Activated CD4-positive, alpha-beta T cell treated with anti-CD3 and anti-CD28 coated beads, Interleukin-2, amount 10 ng/mL, durations not matched to agents 24 days and 14 days (primary cell): ENCODE measurements around the gene SNRPA1. TPM values are rescaled to one million over a fixed set of nuclear protein-coding genes. Genes with fewer than 3 reads are reported as not detected.
A peak's percentile ranks its signal among the peaks of the same experiment; 100 is the strongest.
"Not testable (repeated sequence)": the region's sequence is repeated elsewhere in the genome, so short reads cannot be mapped to it uniquely, and the experiment has no call there.

Source experiments
- DNase-seq: peaks from one replicate; pipeline ENCODE4 v3.0.0; 2022
- H3K27ac Mint-ChIP-seq: one replicate; pipeline ENCODE4 v1.8.0; 2022; ENCODE audit warnings: mild to moderate bottlenecking, mixed read lengths
- H3K27me3 Mint-ChIP-seq: one replicate; pipeline ENCODE4 v1.8.0; 2022; ENCODE audit warnings: mixed read lengths
- H3K36me3 Mint-ChIP-seq: one replicate; pipeline ENCODE4 v1.8.0; 2022; ENCODE audit warnings: low read depth, mild to moderate bottlenecking, mixed read lengths
- H3K4me1 Mint-ChIP-seq: one replicate; pipeline ENCODE4 v1.8.0; 2021; ENCODE audit warnings: mixed read lengths
- H3K4me3 Mint-ChIP-seq: one replicate; pipeline ENCODE4 v1.8.0; 2022; ENCODE audit warnings: mild to moderate bottlenecking, moderate library complexity, mixed read lengths
- H3K9me3 Mint-ChIP-seq: one replicate; pipeline ENCODE4 v1.8.0; 2021; ENCODE audit warnings: mixed read lengths
- intact Hi-C: fragments of 100-400 bp; cut with micrococcal nuclease; formaldehyde crosslinking; loops from one replicate; pipeline ENCODE4 v1.15.1; 2023
- total RNA-seq: library from RNA; stranded (reverse); gene quantifications from 2 replicates; pipeline ENCODE4 v1.2.3, GENCODE V29; 2022

SNRPA1 gene
- total RNA-seq = 195 and 210 TPM in 2 replicates

DNA sequence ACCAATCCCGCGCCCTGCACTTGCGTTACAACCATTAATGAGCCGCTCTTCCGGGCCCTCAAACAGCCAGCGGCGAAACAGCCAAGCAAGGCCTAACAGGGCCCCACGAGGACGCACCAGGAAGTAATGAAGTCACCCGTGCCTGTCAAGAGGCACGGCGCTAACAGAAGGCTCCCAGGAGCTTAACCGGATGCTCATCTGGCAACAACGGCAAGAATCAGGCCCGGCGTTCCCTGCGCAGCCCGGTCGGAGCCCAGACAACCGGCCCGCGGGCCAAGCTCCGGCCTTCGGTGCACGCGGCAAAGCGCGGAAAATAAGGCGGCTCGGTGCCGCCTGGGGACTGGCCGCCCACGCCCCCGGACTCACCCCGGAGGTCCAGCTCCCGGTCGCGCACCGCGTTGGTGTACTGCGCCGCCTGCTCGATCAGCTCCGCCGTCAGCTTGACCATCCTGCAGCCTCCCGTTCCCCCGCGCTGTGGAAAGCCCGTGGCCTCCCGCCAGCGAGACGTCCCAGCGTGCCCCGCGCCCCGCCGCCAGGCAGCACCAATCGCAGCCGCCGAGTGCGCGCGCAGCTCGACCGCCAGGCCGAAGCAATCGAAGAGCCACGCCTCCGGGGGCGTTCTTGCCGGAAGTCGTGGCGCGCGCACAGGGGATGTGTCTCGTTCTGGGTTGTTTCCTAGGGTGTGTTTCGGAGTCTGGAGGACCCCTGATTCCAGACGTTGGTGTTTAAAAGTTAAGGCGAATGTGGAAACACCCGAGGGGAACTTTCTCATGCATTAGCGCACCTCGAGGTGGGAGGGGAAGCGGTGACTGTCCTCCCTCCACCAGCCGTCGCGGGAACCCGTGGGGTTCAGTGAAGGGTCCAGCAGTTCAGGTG lies at the start of gene SNRPA1:
TSS of gene SNRPA1 (minus strand) at position 518 of the 876 bp plus-strand sequence. CDS start at position 448, 70 bp downstream.
- peaks cover 38% of the 10 kb centered on the region for H3K4me1 Mint-ChIP-seq
- intact Hi-C loops = loop anchor here (1.0 to 5.0 kb wide), 6 partner anchors 18 to 693 kb away; partner anchors contain the start of genes ASB7, LINS1, SELENOS and TARS3
- H3K36me3 Mint-ChIP-seq = peaks cover 35% of the 10 kb centered on the region
- no peaks in the 10 kb centered on the region for H3K9me3 Mint-ChIP-seq
- peak; percentile 99 for DNase-seq
- peak within 1 kb of the TSS; percentile 90 for H3K4me3 Mint-ChIP-seq
- H3K27ac Mint-ChIP-seq = peak within 1 kb of the TSS; percentile 96
- no peaks in the 10 kb centered on the region for H3K27me3 Mint-ChIP-seq

DNA sequence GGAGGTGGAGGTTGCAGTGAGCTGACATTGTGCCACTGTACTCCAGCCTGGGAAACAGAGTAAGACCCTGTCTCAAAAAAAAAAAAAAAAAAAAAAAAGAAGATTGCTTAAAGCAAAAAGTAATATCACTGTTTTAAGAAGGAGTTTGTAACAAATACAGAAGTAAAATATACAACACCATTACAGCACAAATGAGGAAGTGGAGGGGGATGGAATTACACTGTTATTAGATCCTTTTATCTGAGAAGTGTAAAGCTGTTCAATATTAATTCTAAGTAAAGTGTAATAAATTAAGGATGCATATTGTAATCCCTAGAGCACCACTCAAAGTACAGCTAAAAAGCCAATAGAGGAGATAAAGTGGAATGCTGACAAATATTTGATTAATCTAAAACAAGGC lies 47.0 kb upstream of the SNRPA1 start:
- Mint-ChIP-seq H3K9me3 (no peaks in the 10 kb centered on the region), H3K4me3 (no peak overlapping the region), H3K27ac (no peak overlapping the region), H3K36me3 (no peaks in the 10 kb centered on the region), H3K27me3 (peaks cover 38% of the 10 kb centered on the region), H3K4me1 (no peaks in the 10 kb centered on the region)
- no peak for DNase-seq
- intact Hi-C loops = no loop called here

DNA sequence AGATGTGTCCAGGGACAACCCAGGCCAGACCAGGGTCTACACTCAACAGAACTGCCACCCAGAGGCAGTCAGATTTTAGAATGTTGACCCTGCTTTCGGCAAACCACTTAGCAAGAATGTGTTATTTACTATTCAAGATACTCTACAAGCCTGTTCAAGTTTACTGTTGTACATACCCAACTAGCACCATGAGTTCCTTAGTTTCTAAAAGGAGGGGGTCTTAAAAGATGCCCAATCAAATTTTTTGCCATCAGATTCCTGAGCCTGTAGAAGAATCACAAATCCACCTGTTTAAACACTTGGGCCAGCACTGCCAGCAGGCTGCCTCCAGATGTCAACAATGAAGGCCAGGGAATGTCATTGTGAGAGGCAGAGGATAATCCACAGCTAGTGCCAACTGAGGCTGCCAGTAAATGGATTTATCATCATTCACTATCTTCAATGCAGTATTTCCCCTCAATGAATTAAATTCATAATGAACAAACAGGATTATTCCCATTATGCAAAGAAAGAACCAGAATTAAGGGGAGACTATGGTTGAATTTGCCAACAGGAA lies 43.5 kb upstream of the SNRPA1 start:
- no peak for DNase-seq
- Mint-ChIP-seq H3K4me3 (no peak overlapping the region), H3K27me3 (peaks cover 21% of the 10 kb centered on the region), H3K9me3 (peaks cover 7% of the 10 kb centered on the region), H3K36me3 (peaks cover 6% of the 10 kb centered on the region), H3K27ac (no peak overlapping the region), H3K4me1 (peaks cover 7% of the 10 kb centered on the region)
- intact Hi-C loops = no loop called here

DNA sequence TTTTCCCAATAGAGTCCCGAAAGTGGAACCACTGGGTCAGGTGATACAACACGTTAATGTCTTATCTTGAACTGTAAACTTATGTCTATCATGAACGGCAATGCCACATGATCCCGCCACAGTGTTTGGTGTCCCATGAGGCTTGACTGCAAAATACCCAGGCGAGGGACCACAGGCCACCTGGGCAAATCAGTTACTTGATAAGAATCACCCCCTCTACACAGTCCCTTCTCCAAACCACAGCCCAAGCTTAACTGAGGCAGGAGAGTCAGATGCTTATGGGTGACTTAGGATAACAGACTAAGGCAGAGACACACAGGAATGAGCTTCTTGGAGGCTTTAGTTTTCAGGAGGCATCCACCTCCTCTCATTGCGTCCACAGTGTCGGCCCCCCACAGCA lies 42.9 kb upstream of the SNRPA1 start:
- Mint-ChIP-seq H3K27ac (no peak overlapping the region), H3K27me3 (peaks cover 19% of the 10 kb centered on the region), H3K4me1 (peaks cover 9% of the 10 kb centered on the region), H3K9me3 (peaks cover 7% of the 10 kb centered on the region), H3K4me3 (no peak overlapping the region), H3K36me3 (peaks cover 6% of the 10 kb centered on the region)
- no peak for DNase-seq
- intact Hi-C loops = no loop called here

DNA sequence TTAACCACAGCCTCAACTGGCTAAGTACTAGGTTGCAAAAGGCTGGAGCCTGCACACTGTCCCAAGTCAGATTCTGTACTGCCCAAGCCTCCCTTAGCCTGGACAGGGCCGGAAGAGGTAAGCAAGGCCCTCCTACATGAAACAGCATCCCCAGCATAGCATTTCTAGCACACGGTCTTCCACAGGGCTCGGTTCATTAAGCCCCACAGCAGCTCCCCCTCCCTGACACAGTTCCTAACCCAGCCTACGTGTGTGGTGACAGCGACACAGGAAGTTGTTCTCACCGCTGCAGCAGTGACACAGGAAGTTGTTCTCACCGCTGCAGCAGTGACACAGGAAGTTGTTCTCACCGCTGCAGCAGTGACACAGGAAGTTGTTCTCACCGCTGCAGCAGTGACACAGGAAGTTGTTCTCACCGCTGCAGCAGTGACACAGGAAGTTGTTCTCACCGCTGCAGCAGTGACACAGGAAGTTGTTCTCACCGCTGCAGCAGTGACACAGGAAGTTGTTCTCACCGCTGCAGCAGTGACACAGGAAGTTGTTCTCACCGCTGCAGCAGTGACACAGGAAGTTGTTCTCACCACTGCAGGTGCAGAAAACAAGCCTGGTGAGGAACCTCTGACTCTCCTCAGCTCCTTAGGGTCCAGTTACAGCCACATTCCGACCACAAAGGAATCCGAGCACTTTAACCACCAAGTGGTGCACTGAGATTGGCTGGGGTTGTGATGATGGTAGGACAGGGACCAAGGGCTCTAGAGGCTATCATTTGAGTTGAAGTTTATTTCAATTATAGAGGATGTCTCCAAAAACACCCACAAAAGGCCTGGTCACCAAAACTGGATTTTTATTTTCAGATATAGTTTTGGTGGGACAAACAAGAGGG lies 39.1 kb upstream of the SNRPA1 start:
- peak overlapping the region; percentile 71 for H3K4me3 Mint-ChIP-seq
- not testable (repeated sequence) for H3K4me1 Mint-ChIP-seq, H3K27me3 Mint-ChIP-seq, H3K36me3 Mint-ChIP-seq
- H3K27ac Mint-ChIP-seq = peak overlapping the region; percentile 95
- H3K9me3 Mint-ChIP-seq = peaks cover 12% of the 10 kb centered on the region
- intact Hi-C loops = loop anchor here (2.0 kb wide), 1 partner anchor 39 kb away; the partner anchor contains the start of gene SNRPA1
- peak; percentile 82 for DNase-seq

DNA sequence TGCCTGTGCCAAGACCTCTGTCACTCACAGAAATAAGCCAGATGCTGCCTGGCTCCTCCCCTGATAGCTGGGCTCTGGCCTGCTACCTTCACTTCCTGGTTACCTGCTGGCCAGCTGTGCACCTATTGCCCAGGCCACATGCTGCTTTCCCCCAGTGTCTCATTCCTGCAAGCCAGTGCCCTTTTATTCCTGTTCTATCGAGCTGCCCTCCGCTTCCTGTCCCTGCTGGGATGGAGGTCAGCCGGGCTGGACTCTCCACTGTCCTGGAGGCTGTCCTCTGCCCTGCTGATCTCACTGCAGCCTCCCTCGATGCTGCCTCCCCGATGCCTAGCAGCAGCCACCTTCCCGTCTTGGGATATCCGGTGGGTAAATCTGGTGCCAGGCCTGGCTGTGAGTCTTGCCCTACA lies 37.0 kb upstream of the SNRPA1 start:
- intact Hi-C loops = no loop called here
- peaks cover 9% of the 10 kb centered on the region for H3K4me1 Mint-ChIP-seq

DNA sequence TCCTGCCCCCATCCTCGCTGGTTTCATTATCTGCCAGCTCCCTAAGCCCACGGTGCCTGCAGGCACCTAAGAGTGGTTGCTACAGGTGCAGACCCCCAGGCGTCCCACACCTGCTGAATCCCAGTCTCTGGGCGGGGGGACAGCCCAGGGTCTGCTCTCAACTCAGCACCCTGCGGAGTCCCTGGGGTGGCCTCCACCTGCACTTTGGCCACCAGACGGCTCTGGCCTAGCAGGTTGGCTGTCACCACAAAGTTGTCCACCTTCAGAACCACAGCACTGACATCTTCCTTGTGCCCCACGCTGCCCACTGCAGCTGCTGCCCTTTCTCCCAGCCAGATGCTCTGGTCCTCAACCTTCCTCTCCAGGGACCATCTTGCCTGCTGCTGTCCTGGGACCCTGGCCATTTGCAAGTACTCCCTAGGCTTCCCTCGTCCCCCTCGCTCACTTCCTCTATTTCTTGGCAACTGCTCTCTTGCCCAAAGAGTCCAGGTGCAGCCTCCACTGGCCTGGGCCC lies 34.9 kb upstream of the SNRPA1 start:
- DNase-seq = no peak
- Mint-ChIP-seq H3K27ac (no peak overlapping the region), H3K36me3 (peaks cover 4% of the 10 kb centered on the region), H3K4me3 (no peak overlapping the region), H3K27me3 (peaks cover 4% of the 10 kb centered on the region), H3K4me1 (peaks cover 6% of the 10 kb centered on the region), H3K9me3 (peaks cover 5% of the 10 kb centered on the region)
- intact Hi-C loops = no loop called here

More for the DNA sequence above, 37.0 kb upstream of the SNRPA1 start:
- Mint-ChIP-seq H3K36me3 (peaks cover 6% of the 10 kb centered on the region), H3K27me3 (peaks cover 4% of the 10 kb centered on the region), H3K4me3 (no peak overlapping the region), H3K9me3 (peaks cover 12% of the 10 kb centered on the region), H3K27ac (no peak overlapping the region)
- no peak for DNase-seq

DNA sequence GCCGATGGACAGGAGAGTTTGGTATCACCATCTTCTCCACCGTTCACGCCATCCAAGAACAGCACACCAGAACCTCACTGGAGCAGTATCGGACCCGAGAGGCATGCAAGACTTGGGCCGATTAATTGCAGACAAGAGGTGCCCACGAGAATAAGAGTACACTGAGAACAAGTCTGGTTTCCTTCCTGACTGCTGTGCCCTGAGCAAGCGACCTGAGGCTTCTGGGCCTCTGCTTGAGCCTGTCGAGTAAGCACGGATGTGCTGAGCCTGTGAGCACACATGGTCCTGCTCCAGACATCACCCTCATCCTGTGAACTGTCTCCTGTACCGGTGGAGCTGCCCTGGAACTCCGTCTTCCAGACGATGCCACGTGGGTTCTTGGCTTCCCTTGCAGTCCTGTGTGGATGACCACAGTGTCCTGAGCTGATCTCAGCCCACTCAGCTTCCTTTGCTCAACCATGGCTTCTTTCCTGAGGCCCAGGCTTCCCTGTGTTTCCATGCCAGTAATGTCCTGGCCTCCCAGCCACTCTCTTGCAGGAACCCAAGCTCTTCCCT lies 34.3 kb upstream of the SNRPA1 start:
- peaks cover 1% of the 10 kb centered on the region for H3K36me3 Mint-ChIP-seq
- intact Hi-C loops = no loop called here
- H3K9me3 Mint-ChIP-seq = peaks cover 5% of the 10 kb centered on the region
- no peak overlapping the region for H3K4me3 Mint-ChIP-seq
- no peak overlapping the region for H3K27ac Mint-ChIP-seq
- no peak for DNase-seq
- H3K4me1 Mint-ChIP-seq = peaks cover 3% of the 10 kb centered on the region
- H3K27me3 Mint-ChIP-seq = peaks cover 4% of the 10 kb centered on the region

DNA sequence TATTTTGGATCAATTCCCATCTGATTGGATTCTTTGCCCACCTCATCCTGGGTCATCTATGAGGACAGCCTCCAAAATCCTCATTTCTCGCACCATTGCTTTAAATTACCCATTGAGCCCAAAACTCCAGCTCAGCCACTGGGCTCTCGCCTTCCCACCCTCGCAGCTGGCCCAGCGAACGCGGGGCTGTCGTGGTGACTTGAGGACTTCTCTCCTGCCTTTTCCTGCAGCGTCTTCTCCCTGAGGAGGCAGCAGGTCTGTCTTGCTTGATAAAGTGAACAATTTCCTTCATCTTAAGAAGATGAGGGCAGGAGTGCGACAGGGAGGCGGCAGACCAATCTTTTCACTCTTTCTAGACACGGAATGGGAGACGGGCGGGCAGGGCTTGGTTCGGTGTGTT lies 33.0 kb upstream of the SNRPA1 start:
- H3K27ac Mint-ChIP-seq = no peak overlapping the region
- peaks cover 4% of the 10 kb centered on the region for H3K27me3 Mint-ChIP-seq
- peaks cover 5% of the 10 kb centered on the region for H3K9me3 Mint-ChIP-seq
- no peaks in the 10 kb centered on the region for H3K4me1 Mint-ChIP-seq
- intact Hi-C loops = no loop called here
- no peaks in the 10 kb centered on the region for H3K36me3 Mint-ChIP-seq
- H3K4me3 Mint-ChIP-seq = no peak overlapping the region
- DNase-seq = no peak

DNA sequence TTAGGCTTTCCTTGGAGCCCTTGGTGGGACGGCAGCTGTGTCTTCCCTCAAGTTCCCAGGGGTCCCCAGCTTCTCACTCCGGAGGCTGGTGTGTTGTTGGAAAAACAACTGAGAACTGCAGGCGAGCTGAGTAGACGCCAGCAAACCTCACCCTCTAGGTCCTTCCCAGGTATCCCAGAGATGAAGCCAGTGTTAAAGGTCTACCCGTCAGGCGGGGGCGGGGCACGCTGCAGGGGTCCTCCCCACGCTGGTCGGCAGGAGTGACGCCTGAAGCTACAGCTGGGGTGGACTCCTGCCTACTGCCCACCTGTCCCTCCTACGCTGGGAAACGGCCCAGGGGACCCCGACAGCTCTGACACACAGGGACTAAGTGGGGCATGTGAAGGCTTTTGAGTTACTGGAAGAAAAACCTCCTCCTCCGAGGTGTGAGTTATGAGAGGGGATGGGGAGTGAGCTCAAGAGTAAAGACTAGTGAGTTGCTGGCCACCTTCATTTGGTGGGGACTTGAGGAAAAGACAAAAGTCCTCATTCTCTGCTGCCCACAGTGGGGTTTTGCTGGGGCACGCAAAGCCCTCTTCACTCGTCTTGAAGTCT lies 32.2 kb upstream of the SNRPA1 start:
- Mint-ChIP-seq H3K27me3 (peaks cover 4% of the 10 kb centered on the region), H3K36me3 (no peaks in the 10 kb centered on the region), H3K27ac (no peak overlapping the region), H3K4me1 (no peaks in the 10 kb centered on the region), H3K4me3 (no peak overlapping the region), H3K9me3 (peaks cover 2% of the 10 kb centered on the region)
- intact Hi-C loops = no loop called here
- DNase-seq = no peak

DNA sequence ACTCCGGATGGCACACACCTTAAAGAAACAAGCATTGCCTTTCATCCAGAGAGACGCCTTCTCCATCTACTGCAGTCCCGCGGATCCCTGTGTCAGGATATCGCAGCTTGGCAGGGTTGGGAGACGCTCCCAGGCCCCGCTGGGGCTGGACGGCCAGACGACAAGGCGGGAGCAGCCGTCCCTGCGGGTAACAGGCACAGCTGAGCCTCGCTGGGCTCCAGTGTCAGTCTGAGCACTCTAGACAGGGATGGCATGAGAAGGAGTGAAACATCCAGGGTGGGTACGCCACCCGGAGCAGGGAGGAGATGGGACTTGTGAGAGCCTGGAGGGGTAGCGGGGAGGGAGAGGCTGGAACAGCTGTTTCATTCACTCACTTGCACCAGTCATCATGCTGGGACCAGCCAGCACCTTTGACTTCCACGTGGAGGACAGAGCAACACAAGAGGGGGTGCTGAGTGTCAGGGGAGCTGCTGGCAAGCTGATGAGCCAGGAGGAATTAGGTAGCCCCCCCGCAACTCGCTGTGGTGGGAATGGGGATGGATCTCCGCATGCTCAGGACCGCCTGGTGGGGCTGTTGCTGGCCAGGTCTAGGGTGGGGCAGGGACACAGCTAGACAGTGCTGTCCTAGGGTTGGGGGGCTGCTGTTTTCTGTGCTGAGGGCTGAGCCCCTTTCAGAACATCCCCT lies 31.6 kb upstream of the SNRPA1 start:
- H3K27ac Mint-ChIP-seq = no peak overlapping the region
- intact Hi-C loops = no loop called here
- no peaks in the 10 kb centered on the region for H3K4me1 Mint-ChIP-seq
- no peaks in the 10 kb centered on the region for H3K9me3 Mint-ChIP-seq
- H3K36me3 Mint-ChIP-seq = no peaks in the 10 kb centered on the region
- H3K4me3 Mint-ChIP-seq = no peak overlapping the region
- DNase-seq = no peak
- H3K27me3 Mint-ChIP-seq = peaks cover 4% of the 10 kb centered on the region

DNA sequence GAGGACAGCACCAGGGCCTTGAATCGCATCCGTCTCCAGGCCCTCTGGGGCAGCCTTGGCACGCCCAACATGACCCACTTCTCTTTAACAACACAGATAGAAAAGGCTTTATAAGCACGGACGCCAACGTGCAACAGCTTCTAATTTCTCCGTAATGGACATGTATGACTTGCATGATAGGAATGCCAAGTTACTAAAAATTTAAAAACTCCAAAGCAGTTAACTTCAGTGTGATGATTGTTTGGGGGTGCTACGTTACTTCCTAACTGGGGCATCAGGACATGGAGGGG lies 30.9 kb upstream of the SNRPA1 start:
- H3K27ac Mint-ChIP-seq = no peak overlapping the region
- no peaks in the 10 kb centered on the region for H3K36me3 Mint-ChIP-seq
- H3K9me3 Mint-ChIP-seq = no peaks in the 10 kb centered on the region
- H3K27me3 Mint-ChIP-seq = peaks cover 4% of the 10 kb centered on the region
- intact Hi-C loops = no loop called here
- DNase-seq = no peak
- H3K4me3 Mint-ChIP-seq = no peak overlapping the region
- H3K4me1 Mint-ChIP-seq = peaks cover 3% of the 10 kb centered on the region
